ENCODE measurements around the gene GMEB2.
"Not testable (repeated sequence)": the region's sequence is repeated elsewhere in the genome, so short reads cannot be mapped to it uniquely, and the experiment has no call there.

The GMEB2 gene

DNA sequence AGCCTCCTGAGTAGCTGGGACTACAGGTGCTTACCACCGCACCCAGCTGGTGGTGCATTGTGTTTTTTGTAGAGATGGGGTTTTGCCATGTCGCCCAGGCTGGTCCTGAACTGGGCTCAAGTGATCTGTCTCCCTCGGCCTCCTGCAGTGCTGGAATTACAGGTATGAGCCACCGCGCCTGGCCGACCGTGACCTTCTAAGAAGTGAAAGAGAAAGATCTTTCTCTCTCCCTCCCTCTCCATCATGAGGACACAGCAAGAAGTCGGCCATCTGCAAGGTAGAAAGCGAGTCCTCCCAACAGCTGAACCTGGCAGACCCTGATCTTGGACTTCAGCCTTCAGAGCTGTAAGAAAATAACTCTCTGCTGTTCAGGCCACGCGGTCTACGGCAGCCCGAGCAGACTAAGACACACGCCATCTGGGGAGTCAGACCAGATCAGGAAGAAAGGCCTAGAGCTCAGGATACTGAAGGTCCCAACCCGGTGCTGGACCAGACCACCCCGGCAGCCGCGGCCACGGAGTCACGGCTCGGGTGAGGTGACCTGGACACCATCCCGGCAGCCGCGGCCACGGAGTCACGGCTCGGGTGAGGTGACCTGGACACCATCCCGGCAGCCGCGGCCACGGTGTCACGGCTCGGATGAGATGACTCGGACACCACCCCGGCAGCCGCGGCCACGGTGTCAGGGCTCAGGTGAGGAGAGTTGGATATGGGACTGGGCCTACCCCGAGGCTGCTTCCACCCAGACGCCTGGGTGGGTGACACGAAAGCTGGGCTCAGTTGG, 9.6 kb downstream of the GMEB2 start:
- TF ChIP-seq EZH2 (optimal IDR thresholded peaks at IDR 0.05; ENCODE audit: low read depth, low read length) = no peak
- TF ChIP-seq EZH2phosphoT487 (IDR thresholded peaks at IDR 0.05; ENCODE audit: low read length) = no peak
- TF ChIP-seq, protein P1, sequence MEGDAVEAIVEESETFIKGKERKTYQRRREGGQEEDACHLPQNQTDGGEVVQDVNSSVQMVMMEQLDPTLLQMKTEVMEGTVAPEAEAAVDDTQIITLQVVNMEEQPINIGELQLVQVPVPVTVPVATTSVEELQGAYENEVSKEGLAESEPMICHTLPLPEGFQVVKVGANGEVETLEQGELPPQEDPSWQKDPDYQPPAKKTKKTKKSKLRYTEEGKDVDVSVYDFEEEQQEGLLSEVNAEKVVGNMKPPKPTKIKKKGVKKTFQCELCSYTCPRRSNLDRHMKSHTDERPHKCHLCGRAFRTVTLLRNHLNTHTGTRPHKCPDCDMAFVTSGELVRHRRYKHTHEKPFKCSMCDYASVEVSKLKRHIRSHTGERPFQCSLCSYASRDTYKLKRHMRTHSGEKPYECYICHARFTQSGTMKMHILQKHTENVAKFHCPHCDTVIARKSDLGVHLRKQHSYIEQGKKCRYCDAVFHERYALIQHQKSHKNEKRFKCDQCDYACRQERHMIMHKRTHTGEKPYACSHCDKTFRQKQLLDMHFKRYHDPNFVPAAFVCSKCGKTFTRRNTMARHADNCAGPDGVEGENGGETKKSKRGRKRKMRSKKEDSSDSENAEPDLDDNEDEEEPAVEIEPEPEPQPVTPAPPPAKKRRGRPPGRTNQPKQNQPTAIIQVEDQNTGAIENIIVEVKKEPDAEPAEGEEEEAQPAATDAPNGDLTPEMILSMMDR (IDR thresholded peaks at IDR 0.05; ENCODE audit: low read length) = no peak
- no peak overlapping the region for H3K4me3 ChIP-seq (ENCODE audit: low read length)

DNA sequence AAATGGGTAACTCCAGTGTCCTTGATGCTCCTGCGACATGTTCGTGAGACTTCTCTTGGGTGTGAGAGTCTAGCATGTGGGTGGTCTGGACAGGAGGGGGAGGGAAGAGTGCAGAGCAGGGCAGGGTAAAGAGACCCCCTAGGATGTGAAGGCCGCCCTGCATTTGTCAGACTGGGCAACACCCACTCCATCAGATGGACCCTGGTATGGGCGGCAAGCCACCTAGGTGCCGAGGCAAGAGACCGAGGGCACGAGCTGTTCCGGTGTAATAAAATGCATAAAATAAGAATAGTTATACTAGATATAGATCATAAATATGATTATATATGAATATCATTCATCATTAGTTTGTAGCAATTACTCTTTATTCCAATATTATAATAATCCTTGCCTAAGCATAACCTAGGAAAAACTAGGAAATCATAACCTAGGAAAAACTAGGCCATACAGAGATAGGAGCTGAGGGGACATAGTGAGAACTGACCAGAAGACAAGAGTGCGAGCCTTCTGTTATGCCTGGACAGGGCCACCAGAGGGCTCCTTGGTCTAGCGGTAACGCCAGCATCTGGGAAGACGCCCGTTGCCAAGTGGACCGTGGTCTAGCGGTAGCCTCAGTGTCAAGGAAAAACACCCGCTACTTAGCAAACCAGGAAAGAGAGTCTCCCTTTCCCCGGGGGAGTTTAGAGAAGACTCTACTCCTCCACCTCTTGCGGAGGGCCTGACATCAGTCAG, 12.9 kb downstream of the GMEB2 start:
- H3F3A ChIP-seq (ENCODE audit: insufficient read depth, low read length); H3K9me3 ChIP-seq (replicated peaks; ENCODE audit: insufficient read depth, low read length); H2AFZ ChIP-seq (ENCODE audit: low read length); H3K4me2 ChIP-seq (ENCODE audit: low read depth, low read length); H3K36me3 ChIP-seq (replicated peaks; ENCODE audit: insufficient read depth, low read length); DNase-seq; H4K20me1 ChIP-seq (ENCODE audit: insufficient read depth, low read length); H3K9ac ChIP-seq (ENCODE audit: low read length); H3K9me2 ChIP-seq (replicated peaks; ENCODE audit: insufficient read depth, low read length); H3K27me3 ChIP-seq (replicated peaks; ENCODE audit: insufficient read depth, low read length); H3K4me1 ChIP-seq (ENCODE audit: low read length); H3K4me3 ChIP-seq (ENCODE audit: low read length); H3K27ac ChIP-seq (ENCODE audit: low read length): not testable (repeated sequence)
- peaks cover 47% of the 10 kb centered on the region for H3K79me2 ChIP-seq (ENCODE audit: low read length)

More for the DNA sequence above, 9.6 kb downstream of the GMEB2 start:
- H3K9me3 ChIP-seq (replicated peaks; ENCODE audit: insufficient read depth, low read length) = no peaks in the 10 kb centered on the region
- H3F3A ChIP-seq (ENCODE audit: insufficient read depth, low read length) = no peaks in the 10 kb centered on the region
- no peak for DNase-seq
- no peaks in the 10 kb centered on the region for H3K9me2 ChIP-seq (replicated peaks; ENCODE audit: insufficient read depth, low read length)
- H3K36me3 ChIP-seq (replicated peaks; ENCODE audit: insufficient read depth, low read length) = no peaks in the 10 kb centered on the region
- H2AFZ ChIP-seq (ENCODE audit: low read length) = no peak overlapping the region
- H3K27me3 ChIP-seq (replicated peaks; ENCODE audit: insufficient read depth, low read length) = no peaks in the 10 kb centered on the region
- peaks cover 1% of the 10 kb centered on the region; the same call in 1 of the 2 replicates for H4K20me1 ChIP-seq (ENCODE audit: insufficient read depth, low read length)
- no peak overlapping the region for H3K9ac ChIP-seq (ENCODE audit: low read length)
- peaks cover 61% of the 10 kb centered on the region for H3K79me2 ChIP-seq (ENCODE audit: low read length)
- no peaks in the 10 kb centered on the region for H3K4me1 ChIP-seq (ENCODE audit: low read length)
- no peak overlapping the region for H3K4me2 ChIP-seq (ENCODE audit: low read depth, low read length)
- H3K27ac ChIP-seq (ENCODE audit: low read length) = no peak overlapping the region

DNA sequence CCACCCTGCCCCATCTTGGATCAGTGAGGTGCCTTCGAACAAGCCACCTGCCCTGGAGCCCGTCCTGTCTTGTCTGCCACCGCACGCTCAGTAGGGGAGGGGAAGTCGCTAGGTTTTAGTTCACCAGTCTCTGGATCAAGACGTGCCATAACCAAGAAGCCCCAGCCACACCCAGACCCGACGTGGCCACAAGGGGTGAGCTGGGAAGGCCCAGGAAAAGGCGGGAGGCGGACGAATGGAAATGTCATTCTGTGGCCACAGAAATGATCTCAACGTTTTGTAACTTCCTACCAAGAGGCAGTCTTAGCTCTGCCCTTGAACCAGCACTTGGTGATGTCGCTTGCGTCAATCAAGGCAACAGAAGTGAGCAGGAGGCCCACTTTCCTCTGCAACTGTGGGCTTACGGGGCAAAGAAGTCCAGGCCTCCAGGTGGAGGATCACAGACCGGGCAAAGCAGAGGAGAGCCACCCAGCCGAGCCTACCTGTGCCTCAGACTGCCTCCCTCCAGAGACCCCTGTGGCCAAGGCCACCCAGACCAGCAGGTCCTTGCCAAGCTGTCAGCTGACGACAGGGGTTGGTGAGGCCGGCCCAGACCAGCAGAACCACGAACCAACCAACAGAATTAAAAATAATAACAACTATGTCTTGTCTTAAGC, 14.5 kb downstream of the GMEB2 start:
- H3K9ac ChIP-seq (ENCODE audit: low read length) = no peak overlapping the region
- H3K9me2 ChIP-seq (replicated peaks; ENCODE audit: insufficient read depth, low read length) = no peaks in the 10 kb centered on the region
- H3K27me3 ChIP-seq (replicated peaks; ENCODE audit: insufficient read depth, low read length) = no peaks in the 10 kb centered on the region
- TF ChIP-seq EZH2 (optimal IDR thresholded peaks at IDR 0.05; ENCODE audit: low read depth, low read length) (no peak), EZH2phosphoT487 (IDR thresholded peaks at IDR 0.05; ENCODE audit: low read length) (no peak)
- TF ChIP-seq, protein P1 (IDR thresholded peaks at IDR 0.05; ENCODE audit: low read length) = no peak
- H3K36me3 ChIP-seq (replicated peaks; ENCODE audit: insufficient read depth, low read length) = no peaks in the 10 kb centered on the region
- DNase-seq = no peak
- no peak overlapping the region for H3K4me2 ChIP-seq (ENCODE audit: low read depth, low read length)
- H3K79me2 ChIP-seq (ENCODE audit: low read length) = peaks cover 36% of the 10 kb centered on the region
- H3K4me3 ChIP-seq (ENCODE audit: low read length) = no peak overlapping the region
- no peaks in the 10 kb centered on the region for H3F3A ChIP-seq (ENCODE audit: insufficient read depth, low read length)
- no peaks in the 10 kb centered on the region for H3K4me1 ChIP-seq (ENCODE audit: low read length)
- H2AFZ ChIP-seq (ENCODE audit: low read length) = no peak overlapping the region
- no peaks in the 10 kb centered on the region for H4K20me1 ChIP-seq (ENCODE audit: insufficient read depth, low read length)
- no peak overlapping the region for H3K27ac ChIP-seq (ENCODE audit: low read length)
- H3K9me3 ChIP-seq (replicated peaks; ENCODE audit: insufficient read depth, low read length) = no peaks in the 10 kb centered on the region
